AG20443 (cell line): ENCODE data around the gene ZNF24.

Source experiments
- DNase-seq: peaks from one replicate; pipeline ENCODE4 v3.0.0; 2012; ENCODE audit warnings: low spot score, mixed read lengths

ZNF24 gene

GRCh38 chr18:35355140-35355618 is 11.0 kb upstream of the ZNF24 start:
- peak; percentile 92 for DNase-seq

DNA sequence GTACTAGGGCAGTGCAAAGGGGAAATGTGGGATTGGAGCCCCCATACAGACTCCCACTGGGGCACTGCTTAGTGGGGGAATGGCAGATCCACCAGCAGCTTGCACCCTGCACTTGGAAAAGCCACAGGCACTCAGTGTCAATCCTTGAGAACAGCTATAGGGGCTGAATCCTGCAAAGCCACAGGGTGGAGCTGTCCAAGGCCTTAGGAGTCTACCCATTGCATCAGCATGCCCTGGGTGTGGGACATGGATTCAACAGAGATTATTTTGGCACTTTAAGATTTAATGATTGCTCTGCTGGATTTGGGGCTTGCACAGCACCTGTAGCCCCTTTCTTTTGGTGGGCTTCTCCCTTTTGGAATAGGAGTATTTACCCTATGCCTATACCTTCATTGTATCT is 8.6 kb upstream of the ZNF24 start:
- no peak for DNase-seq

DNA sequence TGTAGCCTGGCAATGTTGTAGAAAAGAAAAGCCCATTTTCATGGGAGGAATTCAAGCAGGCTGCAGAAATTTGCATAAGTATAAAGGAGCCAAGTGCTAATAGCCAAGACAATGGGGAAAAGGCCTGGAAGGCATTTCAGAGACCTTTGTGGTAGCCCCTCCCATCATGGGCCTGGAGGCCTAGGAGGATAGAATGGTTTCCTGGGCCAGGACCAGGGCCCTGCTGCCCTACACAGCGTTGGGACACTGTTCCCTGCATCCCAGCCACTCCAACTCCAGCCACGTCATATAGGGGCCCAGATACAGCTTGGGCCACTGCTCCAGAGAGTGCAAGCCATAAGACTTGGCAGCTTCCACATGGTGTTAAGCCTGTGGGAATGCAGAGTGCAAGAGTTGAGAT is 8.1 kb upstream of the ZNF24 start:
- DNase-seq = no peak

DNA sequence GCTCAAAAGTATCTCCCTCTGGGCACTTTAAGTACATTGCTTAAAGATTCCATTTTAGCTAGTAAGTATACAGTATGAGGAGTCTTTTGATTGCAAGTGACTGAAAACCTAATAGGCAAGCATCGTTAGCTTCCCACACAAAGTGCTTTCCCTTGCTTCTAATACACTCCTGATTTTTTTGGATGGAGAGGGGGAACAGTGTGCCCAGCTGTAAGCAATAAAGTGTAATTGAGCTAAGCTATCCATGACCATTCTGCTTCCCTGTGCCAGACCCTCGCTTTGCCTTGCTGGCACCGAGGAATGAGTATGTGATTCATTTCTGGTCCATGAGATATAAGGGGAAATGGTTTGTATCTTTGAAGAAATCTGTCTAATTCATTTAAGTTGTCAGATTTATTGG is 3.8 kb upstream of the ZNF24 start:
- DNase-seq = no peak

GRCh38 chr18:35345950-35346349 is 1.7 kb upstream of the ZNF24 start:
- no peak for DNase-seq

DNA sequence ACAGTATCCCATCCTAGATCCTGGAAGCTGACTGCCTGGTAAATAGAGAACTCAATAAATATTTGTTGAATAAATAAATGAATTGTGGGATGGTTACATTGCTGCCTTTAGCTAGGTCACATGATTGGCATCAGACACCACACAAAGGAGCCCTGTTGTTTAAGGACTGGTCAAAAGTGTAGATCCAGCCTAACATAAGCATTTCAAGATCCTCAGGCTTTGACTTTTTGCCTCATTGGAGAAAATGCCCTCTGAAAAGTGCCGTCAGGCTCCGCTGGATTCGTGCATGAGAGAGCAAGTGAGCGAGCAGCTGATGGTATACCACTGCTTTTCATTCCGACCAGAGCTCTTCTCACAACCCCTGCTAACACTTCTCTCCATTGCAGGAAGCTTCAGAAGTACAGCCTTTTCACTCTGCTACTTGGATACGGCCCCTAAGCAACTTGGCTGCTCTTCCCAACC is 1.3 kb upstream of the ZNF24 start:
- DNase-seq = no peak

GRCh38 chr18:35344736-35345459 is 678 bp upstream of the ZNF24 start:
- DNase-seq = no peak

- no peak for DNase-seq
Measured at GRCh38 chr18:35343488-35343935, 708 bp downstream of the ZNF24 start.

- no peak for DNase-seq
Measured at GRCh38 chr18:35337286-35337685, 6.9 kb downstream of the ZNF24 start.

DNA sequence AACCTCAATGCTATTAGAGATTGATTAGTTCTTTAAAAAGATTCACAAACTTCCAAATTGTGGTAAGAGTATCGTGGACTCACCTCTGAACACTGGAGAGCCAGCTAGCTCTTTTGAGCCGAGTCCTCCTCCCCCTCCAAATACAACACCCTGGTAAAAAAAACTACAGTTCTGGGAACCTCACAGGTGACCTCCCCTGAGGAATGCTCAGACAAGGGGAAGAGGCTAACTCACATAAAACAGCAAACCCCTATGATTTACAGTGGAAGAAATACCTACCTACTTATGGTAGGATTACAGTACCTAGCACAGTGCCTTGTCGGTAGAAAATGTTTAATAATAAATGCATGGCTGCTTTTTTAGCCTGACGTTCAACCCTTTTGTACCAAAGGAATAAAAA is 8.4 kb downstream of the ZNF24 start:
- no peak for DNase-seq

DNA sequence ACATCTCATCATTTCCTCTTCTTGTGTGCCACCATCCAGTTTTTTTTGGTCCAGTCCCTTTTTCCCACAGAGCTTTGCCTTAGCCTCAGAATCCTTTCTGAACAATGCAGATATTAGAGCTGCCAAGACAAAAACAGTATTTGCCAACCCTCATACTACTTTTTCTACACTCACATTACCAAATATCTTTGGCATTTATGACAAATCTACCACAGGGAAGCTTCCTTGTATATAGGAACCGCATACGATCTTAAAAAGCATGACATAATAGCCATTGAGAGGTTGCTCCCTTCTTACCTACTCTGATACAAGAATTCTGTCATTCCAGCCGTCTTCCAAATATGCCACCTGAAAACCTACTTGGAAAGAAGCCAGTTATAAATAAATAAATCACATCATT is 9.4 kb downstream of the ZNF24 start:
- peak; percentile 7 for DNase-seq

GRCh38 chr18:35334212-35334611 is 10.0 kb downstream of the ZNF24 start:
- DNase-seq = no peak

GRCh38 chr18:35331367-35332087 is 12.7 kb downstream of the ZNF24 start:
- DNase-seq = no peak

DNA sequence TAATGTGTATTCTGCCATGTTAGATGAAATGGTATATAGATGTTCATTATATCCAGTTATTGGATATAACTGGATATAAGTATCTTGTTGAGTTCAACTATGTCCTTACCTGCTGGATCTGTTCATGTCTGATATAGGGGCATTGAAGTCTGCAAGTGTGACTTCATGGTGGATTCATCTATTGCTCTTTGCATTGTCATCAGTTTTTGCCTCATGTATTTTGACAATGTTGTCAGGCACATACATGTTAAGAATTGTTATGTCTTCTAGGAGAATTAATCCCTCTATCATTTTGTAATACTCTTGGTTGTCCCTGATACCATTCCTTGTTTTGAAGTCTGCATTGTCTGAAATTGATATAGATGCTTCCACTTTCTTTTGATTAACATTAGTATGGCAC is 15.4 kb downstream of the ZNF24 start:
- DNase-seq = no peak

DNA sequence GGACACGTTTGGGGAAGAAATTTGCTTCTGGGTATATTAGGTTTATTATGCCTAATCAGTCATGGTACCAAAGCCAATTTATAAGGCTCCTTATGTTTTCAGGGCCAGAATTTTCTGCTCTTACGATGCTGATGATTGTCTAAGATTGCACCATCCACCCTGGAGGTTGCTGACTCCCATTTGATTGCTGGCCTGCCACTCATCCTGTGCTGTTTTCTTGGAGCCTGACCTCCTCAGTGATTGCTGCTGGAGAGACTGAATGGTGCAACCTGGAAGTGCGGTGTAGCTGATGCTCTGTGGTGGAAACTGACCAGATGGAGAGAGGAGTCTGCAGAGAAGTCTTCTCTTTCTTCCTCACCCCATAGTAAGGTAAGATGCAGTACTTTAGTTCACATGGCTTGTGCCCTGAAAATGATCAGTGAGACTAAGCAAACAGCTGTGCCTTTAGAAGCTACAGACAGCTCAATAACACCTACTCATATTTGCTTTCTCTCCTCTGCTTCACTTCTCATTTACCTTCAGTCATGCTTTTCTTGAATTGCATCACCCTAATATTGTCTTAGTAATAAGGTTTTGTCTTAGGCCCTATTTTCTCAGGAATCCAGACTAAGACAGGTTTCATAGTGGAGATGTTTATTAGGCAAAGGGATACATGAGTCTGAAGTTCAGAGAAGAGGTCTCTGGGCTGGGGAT is 17.4 kb downstream of the ZNF24 start:
- DNase-seq = no peak

- DNase-seq = no peak
Measured at GRCh38 chr18:35324926-35325655, 19.1 kb downstream of the ZNF24 start.

GRCh38 chr18:35322486-35323458 is 21.4 kb downstream of the ZNF24 start:
- peak; percentile 28 for DNase-seq

DNA sequence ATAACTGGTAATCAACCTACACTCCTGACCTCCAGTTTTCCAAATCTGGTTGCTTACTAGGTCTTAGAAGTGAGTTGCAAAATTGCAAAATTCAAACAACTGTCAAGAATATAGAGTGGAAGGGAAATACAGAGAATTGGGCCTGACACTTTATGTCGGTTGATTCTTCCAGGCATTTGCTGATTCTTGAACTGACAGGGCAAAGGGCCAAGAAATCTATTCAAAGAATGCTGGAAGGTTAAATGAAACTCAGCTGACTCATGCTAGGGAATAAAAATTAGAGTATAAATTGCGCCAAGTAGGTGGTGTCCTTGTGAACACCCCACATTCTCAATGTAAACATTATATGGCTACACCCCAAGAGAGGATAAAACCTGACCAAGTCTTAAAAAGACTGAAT is 32.7 kb downstream of the ZNF24 start:
- DNase-seq = no peak

- DNase-seq = no peak
Measured at GRCh38 chr18:35306588-35307250, 37.5 kb downstream of the ZNF24 start.

GRCh38 chr18:35303610-35304009 is 40.6 kb downstream of the ZNF24 start:
- no peak for DNase-seq
